Skeletal muscle satellite cell (primary cell): Measurements from ENCODE around the gene CX3CR1.

ENCODE experiments used
- H3K27me3 ChIP-seq: 2 replicates; pipeline ENCODE4 v1.7.0; 2013; ENCODE audit warnings: low read length; ENCODE audit not compliant: control insufficient read depth, insufficient read depth
- H3K36me3 ChIP-seq: 2 replicates; pipeline ENCODE4 v1.7.0; 2013; ENCODE audit warnings: mild to moderate bottlenecking, control low read depth, low read length; ENCODE audit not compliant: insufficient read depth
- H3K4me1 ChIP-seq: 2 replicates; pipeline ENCODE4 v1.7.0; 2013; ENCODE audit warnings: low read length; ENCODE audit not compliant: control insufficient read depth, insufficient read depth
- H3K4me2 ChIP-seq: 2 replicates; pipeline ENCODE4 v1.7.0; 2013; ENCODE audit warnings: mild to moderate bottlenecking, low read length
- H3K4me3 ChIP-seq: 2 replicates; pipeline ENCODE4 v1.7.0; 2013; ENCODE audit warnings: low read length
- H3K9ac ChIP-seq: 2 replicates; pipeline ENCODE4 v1.7.0; 2013; ENCODE audit warnings: mild to moderate bottlenecking, low read depth, low read length, moderate library complexity
- H3K9me3 ChIP-seq: replicated peaks from 2 replicates; pipeline ENCODE4 v1.7.0; 2013; ENCODE audit warnings: mild to moderate bottlenecking, control low read depth, low read length

Gene CX3CR1

DNA sequence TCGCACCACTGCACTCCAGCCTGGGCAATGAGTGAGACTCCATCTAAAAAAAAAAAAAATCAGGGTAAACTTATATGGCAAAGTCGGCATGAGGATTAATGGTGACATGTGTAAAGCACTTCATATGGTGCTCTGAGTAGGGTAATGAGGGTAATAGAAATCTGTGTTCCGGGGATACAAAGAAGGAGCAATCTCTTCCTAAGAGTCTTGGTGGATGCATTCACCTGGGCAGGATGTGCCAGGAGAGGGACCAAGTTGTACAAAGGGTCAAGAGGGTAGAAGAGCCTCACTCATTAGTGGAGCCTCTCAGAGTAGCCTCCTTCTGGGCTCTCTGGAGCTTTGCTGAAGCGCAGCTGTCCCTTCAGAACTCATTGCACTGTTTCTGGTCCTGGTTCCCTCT lies 9.3 kb upstream of the CX3CR1 start:
- Histone ChIP-seq H3K4me2 (no peak overlapping the region), H3K4me1 (no peaks in the 10 kb centered on the region), H3K9me3 (no peaks in the 10 kb centered on the region), H3K4me3 (no peak overlapping the region), H3K36me3 (no peaks in the 10 kb centered on the region), H3K9ac (no peak overlapping the region), H3K27me3 (no peaks in the 10 kb centered on the region)

DNA sequence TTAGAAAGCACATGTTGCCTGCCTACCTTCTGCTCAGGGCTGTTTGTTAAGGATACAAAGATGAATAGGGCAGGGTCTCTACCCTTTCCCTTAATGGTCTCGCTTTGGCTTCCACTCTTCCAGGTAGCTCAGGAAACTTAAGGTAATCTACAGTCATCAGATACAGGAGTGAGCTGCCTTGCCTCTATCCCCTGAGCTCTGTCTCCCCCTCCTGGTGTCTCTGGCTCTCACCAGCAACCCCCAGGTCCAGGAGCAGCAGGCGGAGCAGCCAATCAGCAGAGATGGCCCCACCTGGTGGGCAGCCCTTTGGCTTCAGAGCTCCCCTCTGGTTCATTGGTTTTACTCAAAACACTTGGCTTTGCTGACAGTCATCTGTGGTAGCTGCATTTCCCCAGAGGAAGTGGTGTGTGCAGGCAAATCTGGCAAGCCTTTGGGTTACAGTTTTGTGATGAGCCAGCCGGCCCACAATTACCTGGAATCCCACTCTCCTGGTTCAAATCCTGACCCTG lies 8.5 kb upstream of the CX3CR1 start:
- no peak overlapping the region for H3K4me2 ChIP-seq
- H3K36me3 ChIP-seq = no peaks in the 10 kb centered on the region
- H3K27me3 ChIP-seq = no peaks in the 10 kb centered on the region
- H3K9me3 ChIP-seq = no peaks in the 10 kb centered on the region
- no peaks in the 10 kb centered on the region for H3K4me1 ChIP-seq
- H3K4me3 ChIP-seq = no peak overlapping the region
- no peak overlapping the region for H3K9ac ChIP-seq

DNA sequence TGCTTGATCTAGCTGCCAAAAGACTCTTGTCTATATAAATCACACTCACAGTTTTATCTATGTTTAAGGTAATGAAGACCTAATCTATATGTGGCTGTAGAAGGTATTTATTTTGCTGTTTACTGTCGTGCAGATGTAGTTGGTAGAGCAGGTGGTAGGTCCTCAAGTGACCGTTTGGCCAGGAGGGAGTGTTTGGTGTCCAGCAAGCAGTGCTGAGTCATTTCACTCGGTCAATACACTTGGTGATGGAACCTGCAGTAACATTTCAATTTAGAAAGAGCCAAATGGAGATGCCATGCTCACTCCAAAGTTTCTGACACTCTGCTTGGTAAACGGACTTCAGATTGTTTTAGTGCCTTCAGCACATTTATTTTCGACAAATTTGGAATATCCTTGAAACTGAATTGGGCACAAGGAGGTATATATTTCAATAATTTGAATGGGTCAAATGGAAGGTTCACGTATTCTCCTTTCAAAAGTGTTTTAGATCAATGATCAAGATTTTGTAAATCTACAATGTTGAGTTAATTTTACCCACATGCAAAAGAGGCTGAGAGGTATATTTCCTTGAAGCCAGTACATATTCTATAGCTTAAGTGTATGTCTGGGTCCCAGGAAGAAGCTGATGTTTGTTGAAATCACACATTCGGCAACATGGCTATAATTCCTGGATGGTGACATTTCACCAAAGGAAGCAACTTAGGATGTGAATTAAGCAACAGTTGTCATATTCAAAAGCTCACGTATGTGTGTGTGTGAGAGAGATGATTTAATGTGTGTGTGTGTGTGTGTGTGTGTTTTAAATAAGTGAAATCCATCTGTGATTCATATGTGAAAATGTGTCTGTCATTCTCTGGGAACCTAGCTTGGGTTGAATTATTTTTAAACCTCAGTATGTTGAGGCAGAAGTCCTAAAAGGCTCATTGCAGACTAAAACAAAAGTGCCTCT lies 7.7 kb upstream of the CX3CR1 start:
- H3K36me3 ChIP-seq = no peaks in the 10 kb centered on the region
- H3K27me3 ChIP-seq = peaks cover 2% of the 10 kb centered on the region
- no peak overlapping the region for H3K4me2 ChIP-seq
- no peak overlapping the region for H3K4me3 ChIP-seq
- no peaks in the 10 kb centered on the region for H3K9me3 ChIP-seq
- no peaks in the 10 kb centered on the region for H3K4me1 ChIP-seq
- no peak overlapping the region for H3K9ac ChIP-seq

DNA sequence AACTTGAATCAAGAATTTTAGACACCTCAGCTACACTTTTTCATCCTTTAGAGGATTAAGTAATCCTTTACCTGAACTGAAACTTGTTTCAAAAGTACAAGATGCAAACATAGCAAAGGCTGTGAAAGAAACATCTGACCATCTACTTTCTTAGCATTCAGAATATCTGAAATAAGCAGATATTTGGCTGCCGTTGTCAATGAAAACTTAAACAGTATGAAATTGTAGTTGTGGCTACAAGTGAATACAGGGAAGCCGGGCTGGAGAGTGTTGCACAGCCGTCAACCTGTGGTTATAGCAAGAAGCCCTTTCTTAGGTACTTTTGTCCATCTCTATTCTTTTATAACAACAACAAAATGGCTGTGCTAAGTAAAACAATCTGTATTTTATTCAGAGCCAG lies 6.9 kb upstream of the CX3CR1 start:
- Histone ChIP-seq H3K9me3 (no peaks in the 10 kb centered on the region), H3K4me1 (no peaks in the 10 kb centered on the region), H3K9ac (no peak overlapping the region), H3K4me3 (no peak overlapping the region), H3K36me3 (no peaks in the 10 kb centered on the region), H3K27me3 (peaks cover 4% of the 10 kb centered on the region), H3K4me2 (no peak overlapping the region)

DNA sequence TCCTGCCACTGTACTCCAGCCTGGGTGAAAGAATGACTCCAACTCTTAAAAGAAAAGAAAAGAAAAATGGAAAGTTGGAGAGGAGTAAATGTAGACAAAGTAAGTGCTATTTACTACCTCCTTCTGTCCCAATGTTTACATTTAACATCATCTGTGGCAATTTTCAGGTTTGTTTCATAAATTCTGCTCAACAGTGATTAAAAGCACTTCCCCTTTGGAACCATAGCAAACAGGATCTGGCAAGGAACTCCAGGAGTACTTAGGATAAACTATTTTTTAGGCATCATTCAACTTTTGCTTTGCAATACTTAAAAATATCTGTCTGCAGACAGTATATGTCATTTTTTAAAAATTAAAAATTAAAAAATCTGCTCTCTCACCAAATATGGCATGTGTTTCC lies 5.5 kb upstream of the CX3CR1 start:
- Histone ChIP-seq H3K27me3 (peaks cover 4% of the 10 kb centered on the region), H3K36me3 (no peaks in the 10 kb centered on the region), H3K4me2 (no peak overlapping the region), H3K9ac (no peak overlapping the region), H3K4me1 (no peaks in the 10 kb centered on the region), H3K4me3 (no peak overlapping the region), H3K9me3 (no peaks in the 10 kb centered on the region)

DNA sequence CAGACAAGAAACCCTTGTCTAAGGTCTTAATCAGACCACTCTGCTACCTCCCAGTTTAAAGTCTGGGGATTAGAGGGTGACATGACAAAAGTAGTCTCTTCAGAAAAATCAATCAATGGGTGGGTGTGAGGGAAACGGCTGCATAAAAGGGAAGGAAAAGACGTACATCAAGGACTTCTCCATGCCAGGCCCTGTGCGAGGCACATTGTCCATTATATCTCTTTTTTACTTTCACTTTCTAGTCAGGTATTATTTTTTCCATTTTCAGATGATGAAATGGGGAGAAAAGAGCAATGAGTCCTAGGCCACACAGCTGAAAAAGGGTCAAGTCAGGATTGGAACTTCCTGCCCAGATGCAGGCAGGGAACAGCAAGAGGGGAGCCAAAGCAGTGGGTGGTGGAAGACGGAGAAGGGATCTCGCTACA lies 4.6 kb upstream of the CX3CR1 start:
- Histone ChIP-seq H3K4me2 (no peak overlapping the region), H3K9me3 (no peaks in the 10 kb centered on the region), H3K4me3 (no peak overlapping the region), H3K4me1 (no peaks in the 10 kb centered on the region), H3K36me3 (no peaks in the 10 kb centered on the region), H3K27me3 (peaks cover 10% of the 10 kb centered on the region), H3K9ac (no peak overlapping the region)

DNA sequence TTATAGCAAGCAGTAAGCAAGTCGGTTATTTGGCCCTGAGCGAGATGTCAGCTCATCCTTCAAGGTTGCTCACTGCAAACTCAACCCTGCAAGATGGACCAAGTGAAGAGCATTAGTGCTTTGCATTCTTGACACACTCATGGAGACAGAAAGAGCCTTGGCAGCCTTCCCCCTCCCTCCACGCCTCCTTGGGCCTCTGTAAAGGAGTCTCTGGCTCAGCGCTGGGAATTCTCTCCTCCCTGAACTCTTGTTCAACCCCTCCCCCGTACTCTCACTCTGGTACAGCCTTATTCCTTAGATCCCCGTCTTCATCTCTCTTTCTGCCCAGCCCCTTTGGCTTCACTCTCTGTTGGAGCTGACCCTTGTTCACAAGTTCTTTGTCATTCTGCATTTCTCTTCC lies 2.2 kb upstream of the CX3CR1 start:
- Histone ChIP-seq H3K36me3 (no peaks in the 10 kb centered on the region), H3K9me3 (no peaks in the 10 kb centered on the region), H3K4me3 (no peak overlapping the region), H3K4me2 (no peak overlapping the region), H3K27me3 (peaks cover 22% of the 10 kb centered on the region), H3K4me1 (no peaks in the 10 kb centered on the region), H3K9ac (no peak overlapping the region)

DNA sequence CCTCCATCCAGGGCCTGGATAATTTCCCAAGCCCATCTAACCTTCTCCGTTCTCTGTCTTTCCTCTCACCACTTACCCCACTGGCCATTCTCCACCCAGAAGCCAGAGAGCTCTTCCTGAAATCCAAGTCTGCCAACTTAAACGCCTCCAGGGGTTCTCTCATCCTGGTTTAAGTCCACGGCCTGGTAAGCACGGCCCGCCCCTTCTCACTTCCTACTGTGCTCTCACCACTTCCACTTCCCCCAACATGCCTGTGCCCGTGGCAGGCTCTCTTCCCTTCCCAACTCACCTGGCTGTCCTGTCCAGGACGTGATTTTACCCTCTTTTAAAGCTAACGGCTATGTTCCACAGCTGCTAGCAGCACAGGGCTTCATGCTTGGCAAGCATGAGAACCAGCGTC lies 1.7 kb upstream of the CX3CR1 start:
- no peak overlapping the region for H3K4me3 ChIP-seq
- peaks cover 27% of the 10 kb centered on the region for H3K27me3 ChIP-seq
- no peaks in the 10 kb centered on the region for H3K36me3 ChIP-seq
- no peaks in the 10 kb centered on the region for H3K9me3 ChIP-seq
- H3K4me1 ChIP-seq = no peaks in the 10 kb centered on the region
- no peak overlapping the region for H3K9ac ChIP-seq
- H3K4me2 ChIP-seq = no peak overlapping the region

DNA sequence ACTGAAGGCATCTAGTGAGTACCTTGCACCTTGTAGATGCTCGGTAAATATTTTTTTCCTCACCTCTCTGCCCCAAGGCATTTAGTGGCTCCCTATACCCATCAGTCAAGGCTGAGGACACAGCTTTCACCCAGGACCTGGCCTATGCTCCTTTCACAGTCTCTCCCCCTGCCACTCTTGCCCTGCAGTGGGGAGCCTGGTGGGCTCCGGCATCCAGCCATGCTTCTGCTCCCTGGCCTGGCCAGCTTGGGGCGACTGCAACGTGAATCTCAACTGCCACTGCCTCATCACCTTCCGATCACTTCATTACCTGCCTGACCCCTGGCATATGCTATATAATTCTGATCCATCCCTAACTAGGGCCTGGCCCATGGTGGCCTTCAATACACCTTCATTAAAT lies 735 bp upstream of the CX3CR1 start:
- Histone ChIP-seq H3K4me1 (no peaks in the 10 kb centered on the region), H3K4me3 (no peak overlapping the region)

DNA sequence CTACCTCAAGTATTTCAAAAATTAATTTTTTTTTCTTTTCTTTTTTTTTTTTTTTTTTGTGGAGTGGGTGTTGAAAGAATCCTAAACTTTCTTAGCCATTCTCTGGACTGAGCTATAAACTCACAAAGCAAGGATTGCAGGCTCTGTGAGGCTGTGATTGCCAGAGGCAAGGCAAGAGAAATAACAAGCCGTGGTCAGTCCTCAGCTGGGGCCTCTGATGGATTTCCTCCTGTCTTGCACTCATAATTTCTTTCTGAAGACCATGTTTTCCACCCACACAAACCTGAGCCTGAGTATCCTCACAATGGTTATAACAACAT lies 1.3 kb downstream of the CX3CR1 start:
- Histone ChIP-seq H3K9me3 (no peaks in the 10 kb centered on the region), H3K36me3 (no peaks in the 10 kb centered on the region), H3K27me3 (peaks cover 46% of the 10 kb centered on the region), H3K4me2 (no peak overlapping the region), H3K4me1 (no peaks in the 10 kb centered on the region), H3K4me3 (no peak overlapping the region), H3K9ac (no peak overlapping the region)

More for the DNA sequence above, 735 bp upstream of the CX3CR1 start:
- Histone ChIP-seq H3K4me2 (no peak overlapping the region), H3K9me3 (no peaks in the 10 kb centered on the region), H3K9ac (no peak overlapping the region), H3K36me3 (no peaks in the 10 kb centered on the region), H3K27me3 (peaks cover 34% of the 10 kb centered on the region)

DNA sequence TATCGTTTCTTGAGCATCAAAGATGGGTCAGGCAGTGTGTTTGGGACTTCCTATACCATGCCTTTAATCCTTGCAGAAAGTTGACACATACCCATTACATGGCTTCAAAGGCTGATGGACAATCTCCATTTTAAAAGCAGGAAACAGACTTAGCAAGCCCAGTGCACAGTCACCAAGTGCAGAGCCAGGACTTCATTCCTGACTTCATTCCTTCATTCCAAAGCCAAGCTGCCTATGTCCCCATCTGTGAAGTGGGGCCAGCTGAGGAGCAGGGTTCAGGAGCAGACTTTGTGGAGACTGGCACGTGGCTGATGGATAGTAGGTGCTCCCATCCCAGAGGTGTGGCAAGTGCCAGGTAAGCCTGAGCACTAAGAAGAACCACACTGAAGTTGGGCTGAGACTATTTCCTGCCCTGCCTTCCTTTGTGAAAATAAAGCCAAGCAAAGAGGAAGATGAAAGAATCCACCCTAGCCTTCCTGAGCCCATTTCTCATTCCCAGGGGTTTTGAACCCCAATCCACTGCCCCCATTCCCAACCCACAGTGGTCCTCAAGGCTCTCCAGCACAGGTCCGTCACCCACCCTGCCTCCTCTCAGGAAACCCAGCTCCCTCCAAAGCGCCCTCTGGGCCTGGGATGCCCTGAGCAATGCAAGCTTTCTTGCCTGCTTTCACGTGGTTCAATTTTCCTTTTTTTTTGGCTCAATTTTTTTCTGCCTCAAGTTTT lies 1.8 kb downstream of the CX3CR1 start:
- Histone ChIP-seq H3K9ac (no peak overlapping the region), H3K4me2 (no peak overlapping the region), H3K27me3 (peaks cover 50% of the 10 kb centered on the region), H3K4me1 (no peaks in the 10 kb centered on the region), H3K36me3 (no peaks in the 10 kb centered on the region), H3K9me3 (no peaks in the 10 kb centered on the region), H3K4me3 (no peak overlapping the region)
